Natural killer cell (primary cell): Measurements from ENCODE around the gene KHDRBS1. TPM values are rescaled to one million over a fixed set of nuclear protein-coding genes. Genes with fewer than 3 reads are reported as not detected.
"Not testable (repeated sequence)": the region's sequence is repeated elsewhere in the genome, so short reads cannot be mapped to it uniquely, and the experiment has no call there.

Experiments used
- ATAC-seq, 3 donors: fragments of 150-1000 bp in 2 of 3; fragments of 200-7000 bp in 1 of 3; cut with Tn5 transposase; 1 replicate in 1 of 3; 2 replicates in 2 of 3; pipeline ENCODE4 v1.10.0; 2021; ENCODE audit warnings: mild to moderate bottlenecking in 2 of 3, moderate library complexity in 2 of 3
- DNase-seq, 2 donors: peaks; one replicate each; pipeline versions ENCODE4 v3.0.0 to v3.0.0-alpha.2; 2013 to 2021; ENCODE audit warnings: mixed read lengths in 1 of 2
- H3K27ac ChIP-seq: one replicate; pipeline ENCODE4 v1.5.1; 2013; ENCODE audit warnings: mild to moderate bottlenecking, low read length
- H3K27me3 ChIP-seq: one replicate; pipeline ENCODE4 v1.6.1; 2013; ENCODE audit warnings: low read length; ENCODE audit not compliant: control insufficient read depth, insufficient read depth
- H3K36me3 ChIP-seq: one replicate; pipeline ENCODE4 v1.6.1; 2013; ENCODE audit warnings: low read length; ENCODE audit not compliant: control insufficient read depth, insufficient read depth
- H3K4me1 ChIP-seq: one replicate; pipeline ENCODE4 v1.6.1; 2013; ENCODE audit warnings: low read length; ENCODE audit not compliant: control insufficient read depth, insufficient read depth
- H3K4me3 ChIP-seq: one replicate; pipeline ENCODE4 v1.5.1; 2013; ENCODE audit warnings: low read length
- H3K9me3 ChIP-seq: one replicate; pipeline ENCODE4 v1.6.1; 2013; ENCODE audit warnings: low read length; ENCODE audit not compliant: control insufficient read depth, insufficient read depth
- H3K27ac Mint-ChIP-seq, 2 donors: one replicate each; pipeline ENCODE4 v1.8.0; 2022; ENCODE audit warnings: mild to moderate bottlenecking in 2 of 2, mixed read lengths in 2 of 2, moderate library complexity in 1 of 2
- H3K27me3 Mint-ChIP-seq, 2 donors: one replicate each; pipeline ENCODE4 v1.8.0; 2022; ENCODE audit warnings: low read depth in 2 of 2, mixed read lengths in 2 of 2
- H3K36me3 Mint-ChIP-seq: one replicate; pipeline ENCODE4 v1.8.0; 2022; ENCODE audit warnings: mixed read lengths
- H3K4me1 Mint-ChIP-seq, 2 donors: one replicate each; pipeline ENCODE4 v1.8.0; 2022; ENCODE audit warnings: mixed read lengths in 2 of 2
- H3K4me3 Mint-ChIP-seq: one replicate; pipeline ENCODE4 v1.8.0; 2022; ENCODE audit warnings: mild to moderate bottlenecking, moderate library complexity, mixed read lengths
- H3K9me3 Mint-ChIP-seq, 2 donors: one replicate each; pipeline ENCODE4 v1.8.0; 2022; ENCODE audit warnings: mixed read lengths in 2 of 2
- WGBS: methylation state at CpG from one replicate; pipeline ENCODE4 v1.1.7; 2013; ENCODE audit warnings: missing lambda C conversion rate; ENCODE audit not compliant: insufficient coverage; 5-methylcytosine and 5-hydroxymethylcytosine counted together
- intact Hi-C: fragments of 100-400 bp; cut with micrococcal nuclease; formaldehyde crosslinking; loops from one replicate; pipeline ENCODE4 v1.14.2; 2022
- total RNA-seq, 4 donors: library from RNA; stranded (reverse); fragments of 120-200 nt in 1 of 4; gene quantifications; one replicate each; pipeline versions ENCODE4 v1.2.3 to v1.2.4, GENCODE V29; 2013 to 2022
- TF ChIP-seq, protein P1 (sequence below): fragments of 200-600 bp; IDR thresholded peaks from one replicate; pipeline ENCODE4 v1.8.0; 2022; ENCODE audit warnings: antibody characterized with exemption

The KHDRBS1 gene
- total RNA-seq, 3 donors from 2014 or later (not counting 1 experiment from before 2014, with no cell fraction given) = 107 to 112 (median 109) TPM

DNA sequence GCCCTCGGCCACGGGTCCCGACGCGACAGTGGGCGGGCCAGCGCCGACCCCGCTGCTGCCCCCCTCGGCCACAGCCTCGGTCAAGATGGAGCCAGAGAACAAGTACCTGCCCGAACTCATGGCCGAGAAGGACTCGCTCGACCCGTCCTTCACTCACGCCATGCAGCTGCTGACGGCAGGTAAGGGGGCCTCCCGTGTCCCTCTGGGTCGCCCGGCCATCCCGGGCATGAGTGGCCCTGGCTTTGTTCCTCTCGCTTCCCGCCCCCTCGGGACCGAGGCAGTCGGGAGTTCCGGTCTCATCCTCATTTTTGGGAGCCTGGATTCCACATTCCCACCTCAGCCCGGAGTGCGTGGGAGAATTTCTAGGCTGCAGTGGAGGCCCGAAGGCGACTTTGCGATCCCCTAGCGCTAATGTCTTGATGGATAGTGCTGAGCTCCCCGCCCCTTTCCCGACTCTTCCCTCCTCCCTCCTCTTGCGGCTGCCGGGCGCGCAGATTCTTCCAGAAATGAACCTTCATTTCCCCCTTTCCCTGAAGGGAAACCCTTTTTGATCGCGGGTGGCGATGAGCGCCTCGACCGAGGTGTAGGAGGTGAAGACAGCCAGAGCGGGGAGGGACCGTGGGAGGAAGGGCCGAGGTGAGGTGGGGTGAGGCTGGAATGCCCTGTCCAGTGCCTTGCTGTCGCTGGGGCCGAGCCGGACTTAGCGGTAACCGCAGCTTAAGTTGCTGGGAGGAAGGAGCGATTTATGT, 705 bp downstream of the KHDRBS1 start:
- under 1% methylated on average over 55 of the region's 55 CpGs for WGBS
- Histone ChIP-seq H3K27me3 (no peaks in the 10 kb centered on the region), H3K9me3 (no peaks in the 10 kb centered on the region), H3K36me3 (no peaks in the 10 kb centered on the region), H3K4me1 (peaks cover 28% of the 10 kb centered on the region), H3K27ac (peak overlapping the region; percentile 94), H3K4me3 (peak overlapping the region; percentile 91)
- no peaks in the 10 kb centered on the region for H3K27me3 Mint-ChIP-seq
- peak; percentile 23 to 49 for DNase-seq
- peaks cover 41 to 45% of the 10 kb centered on the region in 2 donors for H3K4me1 Mint-ChIP-seq
- ATAC-seq = no peak
- H3K36me3 Mint-ChIP-seq = no peaks in the 10 kb centered on the region
- H3K4me3 Mint-ChIP-seq = peak overlapping the region; percentile 91
- peak overlapping the region; percentile 91 to 95 for H3K27ac Mint-ChIP-seq
- intact Hi-C loops = no loop called here
- TF ChIP-seq, protein P1, sequence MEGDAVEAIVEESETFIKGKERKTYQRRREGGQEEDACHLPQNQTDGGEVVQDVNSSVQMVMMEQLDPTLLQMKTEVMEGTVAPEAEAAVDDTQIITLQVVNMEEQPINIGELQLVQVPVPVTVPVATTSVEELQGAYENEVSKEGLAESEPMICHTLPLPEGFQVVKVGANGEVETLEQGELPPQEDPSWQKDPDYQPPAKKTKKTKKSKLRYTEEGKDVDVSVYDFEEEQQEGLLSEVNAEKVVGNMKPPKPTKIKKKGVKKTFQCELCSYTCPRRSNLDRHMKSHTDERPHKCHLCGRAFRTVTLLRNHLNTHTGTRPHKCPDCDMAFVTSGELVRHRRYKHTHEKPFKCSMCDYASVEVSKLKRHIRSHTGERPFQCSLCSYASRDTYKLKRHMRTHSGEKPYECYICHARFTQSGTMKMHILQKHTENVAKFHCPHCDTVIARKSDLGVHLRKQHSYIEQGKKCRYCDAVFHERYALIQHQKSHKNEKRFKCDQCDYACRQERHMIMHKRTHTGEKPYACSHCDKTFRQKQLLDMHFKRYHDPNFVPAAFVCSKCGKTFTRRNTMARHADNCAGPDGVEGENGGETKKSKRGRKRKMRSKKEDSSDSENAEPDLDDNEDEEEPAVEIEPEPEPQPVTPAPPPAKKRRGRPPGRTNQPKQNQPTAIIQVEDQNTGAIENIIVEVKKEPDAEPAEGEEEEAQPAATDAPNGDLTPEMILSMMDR = no peak
- no peaks in the 10 kb centered on the region for H3K9me3 Mint-ChIP-seq

DNA sequence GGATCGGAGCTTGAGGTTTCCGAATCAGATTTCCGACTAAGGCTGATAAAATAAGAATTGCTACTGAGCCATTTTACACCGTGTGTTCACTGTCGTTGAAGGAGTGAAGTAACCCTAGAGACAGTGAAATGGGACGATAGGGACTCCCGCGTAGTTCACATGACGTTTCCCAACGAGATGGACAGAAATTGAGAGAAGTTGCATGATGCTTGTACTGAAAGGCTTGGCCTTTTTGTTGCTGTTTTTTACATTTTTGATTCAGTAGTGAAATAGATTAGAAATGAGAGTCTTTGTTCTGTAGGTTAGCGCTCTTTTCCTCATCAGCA, 1.2 kb downstream of the KHDRBS1 start:
- peaks cover 42 to 49% of the 10 kb centered on the region in 2 donors for H3K4me1 Mint-ChIP-seq
- no peaks in the 10 kb centered on the region for H3K36me3 ChIP-seq
- H3K27ac ChIP-seq = peak overlapping the region; percentile 94
- H3K9me3 Mint-ChIP-seq = no peaks in the 10 kb centered on the region
- no peaks in the 10 kb centered on the region for H3K27me3 Mint-ChIP-seq
- ATAC-seq = no peak
- intact Hi-C loops = no loop called here
- peaks cover 31% of the 10 kb centered on the region for H3K4me1 ChIP-seq
- TF ChIP-seq, protein P1 = no peak
- no peaks in the 10 kb centered on the region for H3K27me3 ChIP-seq
- peak in 1 of 2 donors; percentile 53 for DNase-seq
- WGBS = 1% methylated on average over 10 of the region's 11 CpGs
- H3K27ac Mint-ChIP-seq = peak overlapping the region; percentile 91 to 95
- peak overlapping the region; percentile 91 for H3K4me3 ChIP-seq
- peak overlapping the region; percentile 91 for H3K4me3 Mint-ChIP-seq
- no peaks in the 10 kb centered on the region for H3K36me3 Mint-ChIP-seq
- H3K9me3 ChIP-seq = no peaks in the 10 kb centered on the region

DNA sequence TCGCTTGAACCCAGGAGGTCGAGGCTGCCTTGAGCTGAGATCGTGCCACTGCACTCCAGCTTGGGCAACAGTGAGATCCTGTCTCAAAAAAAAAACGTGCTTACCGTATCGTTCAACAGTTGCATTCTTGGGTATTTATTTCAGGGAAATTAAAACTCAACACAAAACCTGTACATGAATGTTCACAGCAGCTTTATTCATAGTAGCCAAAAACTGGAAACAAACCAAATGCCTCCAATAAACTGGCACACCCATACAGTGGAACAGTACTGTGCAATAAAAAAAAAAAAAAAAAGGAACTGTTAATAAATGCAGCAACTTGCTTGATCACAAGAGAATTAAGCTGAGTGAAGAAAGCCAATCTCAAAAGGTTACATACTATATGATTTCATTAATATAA, 6.7 kb downstream of the KHDRBS1 start:
- H3K27me3 Mint-ChIP-seq = no peaks in the 10 kb centered on the region
- H3K27me3 ChIP-seq = no peaks in the 10 kb centered on the region
- peaks cover 9% of the 10 kb centered on the region for H3K36me3 ChIP-seq
- peak overlapping the region; percentile 32 to 85 for H3K27ac Mint-ChIP-seq
- no peaks in the 10 kb centered on the region for H3K36me3 Mint-ChIP-seq
- peak overlapping the region; percentile 66 for H3K4me3 Mint-ChIP-seq
- H3K4me1 ChIP-seq = peaks cover 47% of the 10 kb centered on the region
- no peaks in the 10 kb centered on the region for H3K9me3 ChIP-seq
- no peak for DNase-seq
- ATAC-seq = peak; percentile 12 to 37 (median 28)
- no peak overlapping the region for H3K27ac ChIP-seq
- WGBS = 64% methylated on average over 6 of the region's 6 CpGs
- H3K4me1 Mint-ChIP-seq = peaks cover 53 to 57% of the 10 kb centered on the region in 2 donors
- no peak overlapping the region for H3K4me3 ChIP-seq
- TF ChIP-seq, protein P1 = no peak
- intact Hi-C loops = no loop called here
- H3K9me3 Mint-ChIP-seq = no peaks in the 10 kb centered on the region

DNA sequence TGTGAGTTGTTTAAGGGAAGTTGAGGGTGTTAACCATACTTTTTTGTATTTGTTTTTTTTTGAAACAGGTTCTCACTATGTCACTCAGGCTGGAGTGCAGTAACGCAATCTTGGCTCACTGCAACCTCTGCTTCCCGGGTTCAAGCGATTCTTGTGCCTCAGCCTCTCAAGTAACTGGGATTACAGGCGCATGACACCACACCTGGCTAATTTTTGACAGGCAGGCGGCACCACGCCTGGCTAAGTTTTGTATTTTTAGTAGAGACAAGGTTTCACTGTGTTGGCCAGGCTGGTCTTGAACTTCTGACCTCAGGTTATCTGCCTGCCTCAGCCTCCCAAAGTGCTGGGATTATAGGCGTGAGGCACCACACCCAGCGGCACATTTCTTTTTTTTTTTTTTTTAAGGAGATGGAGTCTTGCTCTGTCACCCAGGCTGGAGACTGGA, 7.9 kb downstream of the KHDRBS1 start:
- H3K36me3 Mint-ChIP-seq, intact Hi-C loops, H3K27me3 Mint-ChIP-seq, H3K9me3 ChIP-seq, DNase-seq, H3K9me3 Mint-ChIP-seq, H3K36me3 ChIP-seq, H3K4me3 ChIP-seq, H3K27me3 ChIP-seq, H3K27ac ChIP-seq: not testable (repeated sequence)
- 51% methylated on average over 8 of the region's 8 CpGs for WGBS
- peaks cover 37% of the 10 kb centered on the region for H3K4me1 ChIP-seq
- peaks cover 47 to 57% of the 10 kb centered on the region in 2 donors for H3K4me1 Mint-ChIP-seq
- ATAC-seq = peak in 2 of 3 donors; percentile 38 to 54
- peak overlapping the region; percentile 32 to 70 for H3K27ac Mint-ChIP-seq
- peak overlapping the region; percentile 49 for H3K4me3 Mint-ChIP-seq
